ENCODE measurements around the gene SETBP1.

The SETBP1 gene

GRCh38 chr18:44848644-44849335 is 168.1 kb downstream of the SETBP1 start:
- DNase-seq (ENCODE audit: low spot score): no peak
- TF ChIP-seq, protein P1, sequence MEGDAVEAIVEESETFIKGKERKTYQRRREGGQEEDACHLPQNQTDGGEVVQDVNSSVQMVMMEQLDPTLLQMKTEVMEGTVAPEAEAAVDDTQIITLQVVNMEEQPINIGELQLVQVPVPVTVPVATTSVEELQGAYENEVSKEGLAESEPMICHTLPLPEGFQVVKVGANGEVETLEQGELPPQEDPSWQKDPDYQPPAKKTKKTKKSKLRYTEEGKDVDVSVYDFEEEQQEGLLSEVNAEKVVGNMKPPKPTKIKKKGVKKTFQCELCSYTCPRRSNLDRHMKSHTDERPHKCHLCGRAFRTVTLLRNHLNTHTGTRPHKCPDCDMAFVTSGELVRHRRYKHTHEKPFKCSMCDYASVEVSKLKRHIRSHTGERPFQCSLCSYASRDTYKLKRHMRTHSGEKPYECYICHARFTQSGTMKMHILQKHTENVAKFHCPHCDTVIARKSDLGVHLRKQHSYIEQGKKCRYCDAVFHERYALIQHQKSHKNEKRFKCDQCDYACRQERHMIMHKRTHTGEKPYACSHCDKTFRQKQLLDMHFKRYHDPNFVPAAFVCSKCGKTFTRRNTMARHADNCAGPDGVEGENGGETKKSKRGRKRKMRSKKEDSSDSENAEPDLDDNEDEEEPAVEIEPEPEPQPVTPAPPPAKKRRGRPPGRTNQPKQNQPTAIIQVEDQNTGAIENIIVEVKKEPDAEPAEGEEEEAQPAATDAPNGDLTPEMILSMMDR (IDR thresholded peaks at IDR 0.05; ENCODE audit: borderline replicate concordance, control extremely low read depth, extremely low read depth, insufficient read depth, missing control alignments): no peak
- in situ Hi-C loops (cut with MboI; ENCODE audit: low sequenced_read_pairs, unreplicated experiment): no loop called here

DNA sequence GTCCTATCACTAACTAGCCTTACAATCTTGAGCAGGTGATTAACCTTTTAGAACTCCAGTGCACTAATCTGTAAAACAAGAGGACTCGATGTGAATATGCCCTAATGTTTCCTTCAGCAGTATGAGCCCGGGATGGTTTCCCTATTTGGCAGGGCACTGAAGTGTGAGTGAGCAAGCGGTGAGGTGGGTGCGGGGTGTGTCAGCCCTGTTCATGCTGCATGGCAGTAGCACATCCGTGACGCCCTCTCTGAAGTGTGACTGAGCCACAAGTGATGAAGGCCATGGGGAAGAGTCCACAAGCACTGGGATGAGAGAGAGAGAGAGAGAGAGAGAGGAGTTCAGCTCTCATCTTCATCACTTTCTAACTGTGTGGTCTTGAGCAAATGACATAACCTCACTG is 168.7 kb downstream of the SETBP1 start:
- in situ Hi-C loops (cut with MboI; ENCODE audit: low sequenced_read_pairs, unreplicated experiment): no loop called here
- DNase-seq (ENCODE audit: low spot score): no peak
- TF ChIP-seq, protein P1 (IDR thresholded peaks at IDR 0.05; ENCODE audit: borderline replicate concordance, control extremely low read depth, extremely low read depth, insufficient read depth, missing control alignments): no peak

- in situ Hi-C loops (cut with MboI; ENCODE audit: low sequenced_read_pairs, unreplicated experiment): no loop called here
- TF ChIP-seq, protein P1 (IDR thresholded peaks at IDR 0.05; ENCODE audit: borderline replicate concordance, control extremely low read depth, extremely low read depth, insufficient read depth, missing control alignments): no peak
- no peak for DNase-seq (ENCODE audit: low spot score)
These were observed 169.3 kb downstream of the SETBP1 start for GRCh38 chr18:44850001-44850400.

- no peak for DNase-seq (ENCODE audit: low spot score)
- in situ Hi-C loops (cut with MboI; ENCODE audit: low sequenced_read_pairs, unreplicated experiment): no loop called here
- TF ChIP-seq, protein P1 (IDR thresholded peaks at IDR 0.05; ENCODE audit: borderline replicate concordance, control extremely low read depth, extremely low read depth, insufficient read depth, missing control alignments): no peak
These were observed 171.4 kb downstream of the SETBP1 start for GRCh38 chr18:44851856-44852621.

GRCh38 chr18:44852818-44853217 is 172.1 kb downstream of the SETBP1 start:
- DNase-seq (ENCODE audit: low spot score): no peak
- in situ Hi-C loops (cut with MboI; ENCODE audit: low sequenced_read_pairs, unreplicated experiment): no loop called here
- TF ChIP-seq, protein P1 (IDR thresholded peaks at IDR 0.05; ENCODE audit: borderline replicate concordance, control extremely low read depth, extremely low read depth, insufficient read depth, missing control alignments): no peak

- no peak for DNase-seq (ENCODE audit: low spot score)
- in situ Hi-C loops (cut with MboI; ENCODE audit: low sequenced_read_pairs, unreplicated experiment): no loop called here
- TF ChIP-seq, protein P1 (IDR thresholded peaks at IDR 0.05; ENCODE audit: borderline replicate concordance, control extremely low read depth, extremely low read depth, insufficient read depth, missing control alignments): no peak
These were observed 172.7 kb downstream of the SETBP1 start for GRCh38 chr18:44853430-44853829.

Measured in GM13976 (cell line).